Measurements from ENCODE around the gene PCDH19.
"Not testable (repeated sequence)": the region's sequence is repeated elsewhere in the genome, so short reads cannot be mapped to it uniquely, and the experiment has no call there.

The PCDH19 gene, protein sequence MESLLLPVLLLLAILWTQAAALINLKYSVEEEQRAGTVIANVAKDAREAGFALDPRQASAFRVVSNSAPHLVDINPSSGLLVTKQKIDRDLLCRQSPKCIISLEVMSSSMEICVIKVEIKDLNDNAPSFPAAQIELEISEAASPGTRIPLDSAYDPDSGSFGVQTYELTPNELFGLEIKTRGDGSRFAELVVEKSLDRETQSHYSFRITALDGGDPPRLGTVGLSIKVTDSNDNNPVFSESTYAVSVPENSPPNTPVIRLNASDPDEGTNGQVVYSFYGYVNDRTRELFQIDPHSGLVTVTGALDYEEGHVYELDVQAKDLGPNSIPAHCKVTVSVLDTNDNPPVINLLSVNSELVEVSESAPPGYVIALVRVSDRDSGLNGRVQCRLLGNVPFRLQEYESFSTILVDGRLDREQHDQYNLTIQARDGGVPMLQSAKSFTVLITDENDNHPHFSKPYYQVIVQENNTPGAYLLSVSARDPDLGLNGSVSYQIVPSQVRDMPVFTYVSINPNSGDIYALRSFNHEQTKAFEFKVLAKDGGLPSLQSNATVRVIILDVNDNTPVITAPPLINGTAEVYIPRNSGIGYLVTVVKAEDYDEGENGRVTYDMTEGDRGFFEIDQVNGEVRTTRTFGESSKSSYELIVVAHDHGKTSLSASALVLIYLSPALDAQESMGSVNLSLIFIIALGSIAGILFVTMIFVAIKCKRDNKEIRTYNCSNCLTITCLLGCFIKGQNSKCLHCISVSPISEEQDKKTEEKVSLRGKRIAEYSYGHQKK (N-terminal part only)

DNA sequence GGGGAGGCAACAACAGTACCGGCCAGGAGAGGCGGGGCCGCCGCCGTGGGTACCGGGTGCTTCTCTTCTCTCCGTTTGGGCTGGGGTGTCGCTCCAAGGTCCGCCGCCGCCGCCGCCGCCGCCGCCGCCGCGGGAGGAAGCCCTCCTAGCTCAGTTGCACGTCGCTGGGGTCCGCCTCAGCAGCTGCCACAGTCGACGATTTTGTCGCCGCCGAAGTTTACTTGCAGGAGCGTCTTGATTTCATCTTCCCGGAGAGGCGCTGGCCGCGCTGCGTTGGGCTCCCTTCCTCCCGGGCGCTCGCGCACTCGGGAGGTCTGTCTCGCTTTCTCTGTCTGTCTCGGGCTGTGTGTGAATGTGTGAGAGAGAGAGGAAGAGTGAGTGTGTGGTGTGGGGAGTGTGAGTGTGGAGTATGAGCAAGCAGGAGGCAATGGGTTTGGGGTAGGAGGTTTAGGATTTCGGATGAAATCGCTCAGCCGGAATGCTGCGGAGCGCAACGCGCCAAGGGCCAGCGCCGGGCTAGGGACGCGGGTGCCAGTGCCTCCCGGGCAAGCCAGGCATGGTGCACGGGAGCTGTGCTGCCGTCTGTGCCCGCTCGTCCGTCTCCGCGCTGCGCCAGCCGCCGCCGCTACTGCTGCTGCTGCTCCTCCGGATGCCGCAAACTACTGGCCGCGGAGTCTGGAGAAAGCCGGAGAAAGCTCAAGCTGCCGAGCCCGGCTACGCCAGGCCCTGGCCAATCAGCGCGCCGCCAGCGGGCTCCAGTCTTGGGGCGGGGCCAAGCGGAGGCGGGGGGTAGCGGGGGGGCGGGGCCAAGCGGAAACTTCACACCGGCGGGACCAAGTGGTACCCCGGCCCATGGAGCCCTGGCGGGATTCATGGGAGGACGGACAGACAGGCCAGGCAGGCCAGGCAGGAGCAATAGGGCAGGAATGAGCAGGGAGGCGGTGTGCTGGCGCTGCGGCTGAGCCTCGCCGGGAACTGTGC, at the start of gene PCDH19:
Gene PCDH19 (minus strand): TSS at position 664 of the 981 bp plus-strand sequence. CDS start 1,676 bp downstream, outside the sequence.
- TF ChIP-seq, protein P1, sequence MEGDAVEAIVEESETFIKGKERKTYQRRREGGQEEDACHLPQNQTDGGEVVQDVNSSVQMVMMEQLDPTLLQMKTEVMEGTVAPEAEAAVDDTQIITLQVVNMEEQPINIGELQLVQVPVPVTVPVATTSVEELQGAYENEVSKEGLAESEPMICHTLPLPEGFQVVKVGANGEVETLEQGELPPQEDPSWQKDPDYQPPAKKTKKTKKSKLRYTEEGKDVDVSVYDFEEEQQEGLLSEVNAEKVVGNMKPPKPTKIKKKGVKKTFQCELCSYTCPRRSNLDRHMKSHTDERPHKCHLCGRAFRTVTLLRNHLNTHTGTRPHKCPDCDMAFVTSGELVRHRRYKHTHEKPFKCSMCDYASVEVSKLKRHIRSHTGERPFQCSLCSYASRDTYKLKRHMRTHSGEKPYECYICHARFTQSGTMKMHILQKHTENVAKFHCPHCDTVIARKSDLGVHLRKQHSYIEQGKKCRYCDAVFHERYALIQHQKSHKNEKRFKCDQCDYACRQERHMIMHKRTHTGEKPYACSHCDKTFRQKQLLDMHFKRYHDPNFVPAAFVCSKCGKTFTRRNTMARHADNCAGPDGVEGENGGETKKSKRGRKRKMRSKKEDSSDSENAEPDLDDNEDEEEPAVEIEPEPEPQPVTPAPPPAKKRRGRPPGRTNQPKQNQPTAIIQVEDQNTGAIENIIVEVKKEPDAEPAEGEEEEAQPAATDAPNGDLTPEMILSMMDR (IDR thresholded peaks at IDR 0.05; ENCODE audit: insufficient read depth, missing control alignments): no peak
- DNase-seq (ENCODE audit: insufficient read length, low spot score) (peak; percentile 72), FAIRE-seq (no peak)

GRCh38 chrX:100449696-100450608, 39.9 kb upstream of the PCDH19 start:
- no peak for FAIRE-seq
- DNase-seq (ENCODE audit: insufficient read length, low spot score): no peak
- TF ChIP-seq, protein P1 (IDR thresholded peaks at IDR 0.05; ENCODE audit: insufficient read depth, missing control alignments): no peak

GRCh38 chrX:100447655-100448397, 37.8 kb upstream of the PCDH19 start:
- DNase-seq (ENCODE audit: insufficient read length, low spot score) (peak; percentile 20), FAIRE-seq (no peak)
- TF ChIP-seq, protein P1 (IDR thresholded peaks at IDR 0.05; ENCODE audit: insufficient read depth, missing control alignments): peak; percentile 47

DNA sequence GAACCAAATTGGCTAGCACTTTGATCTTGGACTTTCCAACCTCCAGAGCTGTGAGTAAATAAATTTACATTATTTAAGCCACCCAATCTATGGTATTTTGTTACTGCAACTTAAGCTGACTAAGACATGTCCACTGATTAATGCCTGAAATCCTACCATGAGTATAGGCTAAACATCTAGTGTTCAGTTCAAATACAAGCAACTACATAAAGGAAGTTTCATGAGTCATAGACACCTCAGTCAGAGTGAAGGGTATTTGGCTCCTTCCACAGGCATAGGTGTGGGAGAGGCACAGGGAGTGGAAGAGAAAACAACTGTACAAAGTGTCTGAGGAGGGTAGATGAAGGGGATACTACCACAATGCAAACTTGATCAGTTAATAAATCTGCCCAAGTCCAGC, 35.5 kb upstream of the PCDH19 start:
- TF ChIP-seq, protein P1 (IDR thresholded peaks at IDR 0.05; ENCODE audit: insufficient read depth, missing control alignments): no peak
- FAIRE-seq (no peak), DNase-seq (ENCODE audit: insufficient read length, low spot score) (no peak)

- not testable (repeated sequence) for FAIRE-seq; DNase-seq (ENCODE audit: insufficient read length, low spot score)
Measured at GRCh38 chrX:100441321-100441720, 31.2 kb upstream of the PCDH19 start.

- no peak for FAIRE-seq
- TF ChIP-seq, protein P1 (IDR thresholded peaks at IDR 0.05; ENCODE audit: insufficient read depth, missing control alignments): no peak
Measured at GRCh38 chrX:100440006-100440405, 29.9 kb upstream of the PCDH19 start.

More at GRCh38 chrX:100440006-100440405, 29.9 kb upstream of the PCDH19 start:
- DNase-seq (ENCODE audit: insufficient read length, low spot score): no peak
